Fibroblast of the aortic adventitia (primary cell): ENCODE measurements around the gene KANTR. TPM values are rescaled to one million over a fixed set of nuclear protein-coding genes. Genes with fewer than 3 reads are reported as not detected.

ENCODE experiments used
- DNase-seq: peaks from one replicate; pipeline ENCODE4 v3.0.0-alpha.2; 2010; ENCODE audit warnings: low read depth
- H3K4me3 ChIP-seq: 2 replicates; pipeline ENCODE4 v1.5.1; 2011; ENCODE audit warnings: low read depth, mild to moderate bottlenecking, control low read depth, low read length, moderate library complexity
- total RNA-seq: library from RNA; depleted of rRNA; stranded (reverse); fragments of >200 nt; gene quantifications from 2 replicates; pipeline ENCODE4 v1.2.3, GENCODE V29; 2012; ENCODE audit warnings: low replicate concordance
- TF ChIP-seq, protein P1 (sequence below): IDR thresholded peaks from 2 replicates; pipeline ENCODE4 v1.5.1; 2011; ENCODE audit warnings: mild to moderate bottlenecking, low read length, control low read depth, inconsistent platforms; ENCODE audit not compliant: insufficient read depth

Gene KANTR
- total RNA-seq, 1 donor: 7.2 TPM

DNA sequence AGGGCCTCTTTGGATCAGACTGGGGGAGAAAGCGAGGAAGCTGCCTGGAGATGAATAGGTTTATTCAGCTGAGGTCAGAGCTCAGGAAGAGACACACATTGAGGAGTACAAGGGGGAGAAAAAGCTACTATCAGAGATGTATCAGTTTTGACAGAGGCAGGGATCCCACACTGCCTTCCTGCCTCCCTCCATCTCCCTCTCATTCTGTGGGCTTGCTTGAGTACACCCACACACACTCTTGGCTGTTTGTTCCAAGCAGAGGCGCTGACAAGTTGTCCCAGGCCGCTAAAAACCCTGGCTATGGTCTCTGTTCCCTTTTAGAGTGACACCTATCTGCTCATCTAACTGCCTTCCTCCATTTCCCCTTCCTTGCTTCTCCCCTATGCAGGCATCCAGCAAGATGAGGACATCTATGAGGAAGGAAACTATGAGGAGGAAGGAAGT lies 6.5 kb upstream of the KANTR start:
- no peak overlapping the region for H3K4me3 ChIP-seq
- no peak for DNase-seq
- TF ChIP-seq, protein P1, sequence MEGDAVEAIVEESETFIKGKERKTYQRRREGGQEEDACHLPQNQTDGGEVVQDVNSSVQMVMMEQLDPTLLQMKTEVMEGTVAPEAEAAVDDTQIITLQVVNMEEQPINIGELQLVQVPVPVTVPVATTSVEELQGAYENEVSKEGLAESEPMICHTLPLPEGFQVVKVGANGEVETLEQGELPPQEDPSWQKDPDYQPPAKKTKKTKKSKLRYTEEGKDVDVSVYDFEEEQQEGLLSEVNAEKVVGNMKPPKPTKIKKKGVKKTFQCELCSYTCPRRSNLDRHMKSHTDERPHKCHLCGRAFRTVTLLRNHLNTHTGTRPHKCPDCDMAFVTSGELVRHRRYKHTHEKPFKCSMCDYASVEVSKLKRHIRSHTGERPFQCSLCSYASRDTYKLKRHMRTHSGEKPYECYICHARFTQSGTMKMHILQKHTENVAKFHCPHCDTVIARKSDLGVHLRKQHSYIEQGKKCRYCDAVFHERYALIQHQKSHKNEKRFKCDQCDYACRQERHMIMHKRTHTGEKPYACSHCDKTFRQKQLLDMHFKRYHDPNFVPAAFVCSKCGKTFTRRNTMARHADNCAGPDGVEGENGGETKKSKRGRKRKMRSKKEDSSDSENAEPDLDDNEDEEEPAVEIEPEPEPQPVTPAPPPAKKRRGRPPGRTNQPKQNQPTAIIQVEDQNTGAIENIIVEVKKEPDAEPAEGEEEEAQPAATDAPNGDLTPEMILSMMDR: no peak

DNA sequence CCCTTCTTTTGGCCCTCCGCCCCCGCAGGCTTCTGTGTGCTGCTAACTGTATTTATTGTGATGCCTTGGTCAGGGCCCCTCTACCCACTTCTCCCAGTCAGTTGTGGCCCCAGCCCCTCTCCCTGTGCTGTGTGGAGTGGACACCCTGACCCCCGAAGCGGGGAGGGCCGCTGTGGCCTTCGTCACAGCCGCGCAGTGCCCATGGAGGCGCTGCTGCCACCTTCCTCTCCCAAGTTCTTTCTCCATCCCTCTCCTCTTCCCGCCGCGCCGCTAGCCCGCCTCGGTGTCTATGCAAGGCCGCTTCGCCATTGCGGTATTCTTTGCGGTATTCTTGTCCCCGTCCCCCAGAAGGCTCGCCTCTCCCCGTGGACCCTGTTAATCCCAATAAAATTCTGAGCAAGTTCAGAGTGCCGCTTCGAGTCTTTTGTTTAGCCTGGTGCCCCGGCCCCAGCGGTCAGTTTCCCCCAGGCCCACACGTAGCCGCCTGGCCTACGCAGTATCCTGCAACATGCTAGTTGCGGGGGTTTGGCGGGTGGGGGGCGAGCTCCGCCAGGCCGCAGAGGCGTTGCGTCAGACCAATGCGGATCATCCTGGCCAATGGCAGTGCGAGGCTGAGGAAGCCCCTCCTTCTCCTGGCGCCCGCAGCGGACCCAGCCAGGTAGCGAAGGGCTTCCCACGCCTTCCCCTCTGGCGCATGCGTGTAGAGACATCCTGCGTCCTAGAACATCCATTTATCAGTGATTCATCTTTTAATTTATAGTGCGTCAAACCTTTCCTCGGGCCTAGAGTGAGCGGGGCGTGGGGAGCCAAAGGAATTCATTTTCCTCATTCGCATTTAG lies 5.6 kb upstream of the KANTR start:
- TF ChIP-seq, protein P1: no peak
- H3K4me3 ChIP-seq: peak overlapping the region; percentile 49
- DNase-seq: peak; percentile 80

DNA sequence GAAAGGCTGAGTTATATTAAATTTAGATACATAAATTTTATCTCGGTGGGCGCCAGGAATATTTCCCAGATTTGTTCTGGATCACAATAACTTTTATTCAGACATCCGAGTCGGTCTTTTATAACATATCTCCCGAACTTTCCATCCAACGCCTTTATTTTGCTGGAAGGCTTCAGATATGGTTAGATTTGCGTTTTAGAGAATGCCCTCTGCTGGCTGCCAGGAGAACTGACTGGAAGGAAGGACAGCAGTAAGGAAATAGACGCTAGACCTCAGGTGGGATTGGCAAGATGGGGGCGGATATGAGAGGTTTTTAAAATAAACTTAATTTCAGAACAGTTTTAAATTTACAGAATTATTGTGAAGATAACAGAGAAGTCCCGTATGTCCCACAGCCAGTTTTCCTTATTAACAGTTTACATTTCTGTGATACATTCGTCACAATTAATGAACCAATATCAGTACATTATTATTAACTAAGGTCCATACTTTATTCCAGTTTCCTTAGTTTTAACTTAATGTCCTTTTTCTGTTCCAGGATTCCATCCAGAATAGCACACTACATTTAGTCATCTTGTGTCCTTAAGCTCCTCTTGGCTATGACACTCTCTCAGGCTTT lies 4.6 kb upstream of the KANTR start:
- H3K4me3 ChIP-seq: peak overlapping the region; percentile 49
- TF ChIP-seq, protein P1: peak; percentile 89
- peak; percentile 79 for DNase-seq

DNA sequence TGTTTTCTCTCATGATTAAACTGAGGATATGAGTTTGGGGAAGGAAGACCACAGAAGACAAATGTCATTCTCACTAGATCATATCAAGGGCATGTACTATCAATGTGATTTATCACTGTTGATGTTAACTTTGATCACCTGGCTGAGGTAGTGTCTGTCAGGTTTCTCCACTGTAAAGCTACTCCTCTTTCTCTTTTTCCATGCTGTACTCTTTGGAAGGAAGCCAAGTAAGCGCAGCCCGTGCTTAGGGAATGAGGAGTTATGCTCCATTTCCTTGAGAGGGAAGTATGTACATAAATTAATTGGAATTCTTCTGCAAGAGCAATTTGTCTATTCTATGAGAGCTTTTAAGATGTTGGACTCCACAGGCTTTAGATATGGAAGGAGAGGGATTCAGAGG lies 4.0 kb upstream of the KANTR start:
- H3K4me3 ChIP-seq: no peak overlapping the region
- DNase-seq: no peak
- TF ChIP-seq, protein P1: no peak

DNA sequence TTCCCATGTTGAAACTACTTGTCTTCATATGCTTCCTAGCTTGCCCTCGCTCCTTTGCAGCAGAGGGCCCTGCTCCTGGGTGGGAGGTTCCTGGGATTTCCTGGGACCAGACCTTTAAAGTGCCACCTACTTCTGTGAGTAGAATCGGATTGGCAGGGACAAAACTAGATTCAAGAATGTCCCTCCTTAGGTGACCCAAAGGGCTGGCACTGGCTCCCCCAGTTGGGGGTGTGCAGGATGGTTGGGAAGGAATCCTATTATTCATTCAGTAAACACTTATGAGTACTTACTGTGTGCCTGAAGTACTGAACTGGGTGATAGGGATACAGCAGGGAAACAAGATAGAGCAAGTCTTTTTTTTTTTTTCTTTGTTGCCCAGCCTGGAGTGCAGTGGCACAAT lies 2.6 kb upstream of the KANTR start:
- DNase-seq: no peak
- TF ChIP-seq, protein P1: no peak
- H3K4me3 ChIP-seq: no peak overlapping the region

DNA sequence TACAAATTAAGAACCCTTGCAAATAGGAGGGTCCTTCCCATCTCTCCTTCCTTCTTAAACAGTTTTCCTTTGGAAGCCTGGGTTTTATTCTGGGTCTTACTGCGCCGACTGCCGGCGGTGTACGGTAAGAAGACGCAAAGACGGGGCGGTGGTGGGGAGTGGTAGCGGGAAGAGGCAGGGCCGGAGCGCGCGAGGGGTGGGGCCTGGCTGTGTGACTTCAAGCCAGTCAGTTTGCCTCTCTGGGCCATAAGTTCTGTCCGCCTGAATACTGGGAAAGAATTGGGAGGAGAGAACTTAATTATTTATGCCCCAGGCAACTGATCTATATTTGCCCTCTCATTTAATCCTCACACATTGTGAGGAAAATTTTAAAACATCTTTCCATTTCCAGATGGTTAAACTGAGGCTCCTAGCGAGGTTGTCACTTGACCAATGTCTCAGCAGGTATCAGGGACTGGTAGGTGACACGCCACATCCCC lies 726 bp upstream of the KANTR start:
- DNase-seq: peak; percentile 73
- TF ChIP-seq, protein P1: peak; percentile 55
- H3K4me3 ChIP-seq: peak overlapping the region; percentile 67
